Uterus (tissue), 2 donors: ENCODE measurements around the gene ADISSP.

Experiments
- CTCF ChIP-seq, 4 experiments: fragments of 200-600 bp in 2 of 4; fragments of 450-650 bp in 2 of 4; sonication (generic) in 2 of 4; IDR thresholded peaks; one replicate each; pipeline ENCODE4 v1.5.1; 2016 to 2019; ENCODE audit warnings: antibody characterized with exemption in 4 of 4, mild to moderate bottlenecking in 2 of 4, moderate library complexity in 1 of 4
- POLR2A ChIP-seq, 2 donors: fragments of 450-650 bp; IDR thresholded peaks; one replicate each; pipeline ENCODE4 v1.6.1; 2016; ENCODE audit warnings: antibody characterized with exemption in 2 of 2, mild to moderate bottlenecking in 1 of 2, moderate library complexity in 1 of 2

GRCh38 chr20:3803854-3804253 lies 36.3 kb upstream of the ADISSP start:
- TF ChIP-seq CTCF (IDR thresholded peaks at IDR 0.05) (no peak), POLR2A (IDR thresholded peaks at IDR 0.05) (no peak)
